Measurements from ENCODE around the gene LRRC56.

DNA sequence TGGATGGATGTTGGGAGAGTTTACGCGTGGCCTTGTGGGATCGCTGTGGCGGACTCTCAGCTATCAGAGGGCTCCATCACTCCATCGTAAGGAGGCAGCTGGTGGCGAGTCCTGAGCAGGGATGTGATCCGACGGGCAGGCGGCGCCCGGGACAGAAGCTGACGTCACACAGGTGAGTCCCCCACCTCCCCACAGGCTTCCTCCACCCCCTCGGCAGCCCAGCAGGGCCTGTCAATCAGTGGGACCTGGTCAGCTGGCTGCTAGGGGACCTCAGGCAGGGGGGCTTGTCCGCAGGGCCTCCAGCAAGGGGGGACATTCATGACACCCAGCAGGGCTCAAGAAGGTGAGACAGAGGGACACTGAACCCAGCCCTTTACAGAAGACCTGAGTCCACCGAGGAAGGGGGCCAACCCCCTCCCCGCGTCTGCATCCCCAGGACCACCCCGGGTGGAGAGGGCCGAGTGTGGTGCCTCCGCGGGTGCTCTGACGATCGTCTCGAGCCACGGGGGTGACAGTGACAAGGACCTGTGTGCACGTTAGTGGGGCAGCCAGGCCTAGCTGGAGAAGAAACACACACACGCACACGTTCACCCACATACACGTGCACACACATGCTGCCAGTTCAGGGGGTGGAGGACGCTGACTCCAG is 9.0 kb upstream of the LRRC56 start:
- TF ChIP-seq, protein P1, sequence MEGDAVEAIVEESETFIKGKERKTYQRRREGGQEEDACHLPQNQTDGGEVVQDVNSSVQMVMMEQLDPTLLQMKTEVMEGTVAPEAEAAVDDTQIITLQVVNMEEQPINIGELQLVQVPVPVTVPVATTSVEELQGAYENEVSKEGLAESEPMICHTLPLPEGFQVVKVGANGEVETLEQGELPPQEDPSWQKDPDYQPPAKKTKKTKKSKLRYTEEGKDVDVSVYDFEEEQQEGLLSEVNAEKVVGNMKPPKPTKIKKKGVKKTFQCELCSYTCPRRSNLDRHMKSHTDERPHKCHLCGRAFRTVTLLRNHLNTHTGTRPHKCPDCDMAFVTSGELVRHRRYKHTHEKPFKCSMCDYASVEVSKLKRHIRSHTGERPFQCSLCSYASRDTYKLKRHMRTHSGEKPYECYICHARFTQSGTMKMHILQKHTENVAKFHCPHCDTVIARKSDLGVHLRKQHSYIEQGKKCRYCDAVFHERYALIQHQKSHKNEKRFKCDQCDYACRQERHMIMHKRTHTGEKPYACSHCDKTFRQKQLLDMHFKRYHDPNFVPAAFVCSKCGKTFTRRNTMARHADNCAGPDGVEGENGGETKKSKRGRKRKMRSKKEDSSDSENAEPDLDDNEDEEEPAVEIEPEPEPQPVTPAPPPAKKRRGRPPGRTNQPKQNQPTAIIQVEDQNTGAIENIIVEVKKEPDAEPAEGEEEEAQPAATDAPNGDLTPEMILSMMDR (IDR thresholded peaks at IDR 0.05; ENCODE audit: insufficient read depth, low read depth, low read length): no peak
- TF ChIP-seq EZH2 (IDR thresholded peaks at IDR 0.05; ENCODE audit: insufficient read depth, low read length): no peak

Data from astrocyte (in vitro differentiated cells and primary cell).